ENCODE measurements around the gene FAM169A.

DNA sequence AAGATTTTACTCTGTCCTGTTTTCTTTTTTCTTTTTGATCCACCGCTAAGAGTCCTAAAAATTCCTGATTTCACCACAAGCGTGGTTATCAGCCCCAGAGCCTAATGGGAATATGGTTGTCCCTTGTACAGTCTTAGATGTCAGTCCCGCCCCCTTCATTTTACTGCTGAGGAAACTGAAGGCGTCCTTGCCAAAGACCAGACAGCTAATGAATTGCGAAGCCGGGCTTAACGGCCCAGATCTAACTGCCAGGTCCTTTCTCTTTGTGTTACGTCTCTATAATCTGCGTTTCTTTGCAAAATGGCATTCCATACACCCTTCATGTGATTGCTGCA lies 98.6 kb downstream of the FAM169A start:
- no peak for TF ChIP-seq POLR2A (IDR thresholded peaks at IDR 0.05; ENCODE audit: low read depth, low read length)
- TF ChIP-seq POLR2AphosphoS5 (IDR thresholded peaks at IDR 0.05; ENCODE audit: low read depth, low read length): no peak

Data from GM12892 (cell line).